Sigmoid colon (tissue), 7 donors: ENCODE results near the gene SLC34A3. TPM values are rescaled to one million over a fixed set of nuclear protein-coding genes. Genes with fewer than 3 reads are reported as not detected.

ENCODE experiments used
- DNase-seq: peaks from one replicate; pipeline ENCODE4 v3.0.0-alpha.2; 2019
- H3K27ac ChIP-seq, 4 donors: fragments of 200-600 bp; sonication (generic); one replicate each; pipeline ENCODE4 v1.5.1; 2016 to 2019; ENCODE audit warnings: mild to moderate bottlenecking in 1 of 4
- H3K27me3 ChIP-seq, 3 donors: fragments of 200-600 bp; sonication (generic); one replicate each; pipeline ENCODE4 v1.5.1; 2019; ENCODE audit warnings: mild to moderate bottlenecking in 1 of 3
- H3K36me3 ChIP-seq, 4 donors: fragments of 200-600 bp; sonication (generic); one replicate each; pipeline ENCODE4 v1.5.1; 2016 to 2019
- H3K4me1 ChIP-seq, 4 donors: fragments of 200-600 bp; sonication (generic); one replicate each; pipeline ENCODE4 v1.5.1; 2017 to 2019
- H3K4me3 ChIP-seq, 4 donors: fragments of 200-600 bp; sonication (generic); one replicate each; pipeline ENCODE4 v1.5.1; 2017 to 2019; ENCODE audit warnings: mild to moderate bottlenecking in 2 of 4, moderate library complexity in 1 of 4
- H3K9me3 ChIP-seq, 4 donors: fragments of 200-600 bp in 3 of 4; sonication (generic) in 3 of 4; one replicate each; pipeline versions ENCODE4 v1.5.1 to v1.6.1; 2013 to 2019
- EP300 ChIP-seq, 4 donors: sonication (generic); formaldehyde crosslinking; IDR thresholded peaks; one replicate each; pipeline ENCODE4 v1.6.1; 2017; ENCODE audit warnings: antibody characterized with exemption in 4 of 4
- POLR2A ChIP-seq, 2 donors: fragments of 450-650 bp; IDR thresholded peaks; one replicate each; pipeline ENCODE4 v1.6.1; 2016; ENCODE audit warnings: antibody characterized with exemption in 2 of 2, mild to moderate bottlenecking in 2 of 2, moderate library complexity in 2 of 2
- POLR2AphosphoS5 ChIP-seq, 4 donors: sonication (generic); formaldehyde crosslinking; IDR thresholded peaks; one replicate each; pipeline ENCODE4 v1.6.1; 2017; ENCODE audit warnings: antibody characterized with exemption in 4 of 4
- WGBS, 2 donors: extraction: QIAGEN DNeasy Blood & Tissue Kit; methylation state at CpG; one replicate each; pipeline ENCODE4 v1.1.7; 2013; 5-methylcytosine and 5-hydroxymethylcytosine counted together
- intact Hi-C: fragments of 100-400 bp; cut with DNase I; formaldehyde crosslinking; loops from one replicate; pipeline ENCODE4 v1.15.1; 2023
- polyA plus RNA-seq, 3 donors: library from polyadenylated mRNA; stranded (reverse); fragments of 200-250 nt; gene quantifications; one replicate each; pipeline ENCODE4 v1.2.3, GENCODE V29; 2013
- total RNA-seq, 4 donors: library from RNA; depleted of rRNA; stranded (reverse); fragments of >200 nt; gene quantifications; one replicate each; pipeline ENCODE4 v1.1.0, GENCODE V29; 2016
- TF ChIP-seq, protein P1 (sequence below), 4 experiments: fragments of 450-650 bp in 3 of 4; fragments of 200-600 bp in 1 of 4; IDR thresholded peaks; one replicate each; pipeline ENCODE4 v1.5.1; 2016 to 2019; ENCODE audit warnings: antibody characterized with exemption in 4 of 4, mild to moderate bottlenecking in 3 of 4, moderate library complexity in 2 of 4
- donor health status: healthy with polysubstance abuse.
- donor health status: Bipolar disorder and iron deficiency.
- donor health status: healthy.

Gene SLC34A3
- total and polyA plus RNA-seq, 7 donors = not detected

DNA sequence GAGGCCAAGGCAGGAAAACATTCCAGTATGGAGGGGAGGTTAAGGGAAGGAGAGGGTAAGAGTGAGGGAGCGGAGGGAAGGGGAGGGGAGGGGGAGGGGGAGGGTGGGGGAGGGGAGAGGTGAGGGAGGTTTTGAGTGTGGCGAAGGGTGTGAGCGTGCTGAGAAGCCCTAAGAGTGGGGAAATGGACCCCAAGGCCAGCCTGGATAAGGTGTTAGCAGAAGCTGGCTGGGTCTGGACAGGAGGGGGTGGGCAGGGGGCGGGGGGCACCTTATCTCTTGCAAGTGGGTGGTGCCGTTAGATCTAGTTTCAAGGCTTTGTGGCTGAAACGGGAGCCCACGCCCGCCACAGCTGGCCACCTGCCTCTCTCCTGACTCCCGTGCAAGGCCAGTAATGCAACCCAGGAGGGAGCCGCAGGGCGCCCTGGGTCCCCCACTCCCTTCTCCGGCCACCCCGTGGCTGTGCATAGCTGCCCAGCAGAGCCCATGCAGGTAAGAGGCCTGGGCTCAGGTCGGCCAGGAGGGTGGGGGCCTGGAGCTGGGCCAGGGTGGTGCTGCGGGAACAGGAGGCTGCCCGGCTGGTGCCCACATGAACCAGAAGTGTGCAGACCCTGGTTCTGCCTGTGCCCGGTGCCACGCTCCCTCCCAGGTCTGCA lies 2.7 kb upstream of the SLC34A3 start:
- H3K27ac ChIP-seq = no peak overlapping the region
- TF ChIP-seq POLR2AphosphoS5 (IDR thresholded peaks at IDR 0.05) (no peak), POLR2A (IDR thresholded peaks at IDR 0.05) (no peak), EP300 (IDR thresholded peaks at IDR 0.05) (no peak)
- TF ChIP-seq, protein P1, sequence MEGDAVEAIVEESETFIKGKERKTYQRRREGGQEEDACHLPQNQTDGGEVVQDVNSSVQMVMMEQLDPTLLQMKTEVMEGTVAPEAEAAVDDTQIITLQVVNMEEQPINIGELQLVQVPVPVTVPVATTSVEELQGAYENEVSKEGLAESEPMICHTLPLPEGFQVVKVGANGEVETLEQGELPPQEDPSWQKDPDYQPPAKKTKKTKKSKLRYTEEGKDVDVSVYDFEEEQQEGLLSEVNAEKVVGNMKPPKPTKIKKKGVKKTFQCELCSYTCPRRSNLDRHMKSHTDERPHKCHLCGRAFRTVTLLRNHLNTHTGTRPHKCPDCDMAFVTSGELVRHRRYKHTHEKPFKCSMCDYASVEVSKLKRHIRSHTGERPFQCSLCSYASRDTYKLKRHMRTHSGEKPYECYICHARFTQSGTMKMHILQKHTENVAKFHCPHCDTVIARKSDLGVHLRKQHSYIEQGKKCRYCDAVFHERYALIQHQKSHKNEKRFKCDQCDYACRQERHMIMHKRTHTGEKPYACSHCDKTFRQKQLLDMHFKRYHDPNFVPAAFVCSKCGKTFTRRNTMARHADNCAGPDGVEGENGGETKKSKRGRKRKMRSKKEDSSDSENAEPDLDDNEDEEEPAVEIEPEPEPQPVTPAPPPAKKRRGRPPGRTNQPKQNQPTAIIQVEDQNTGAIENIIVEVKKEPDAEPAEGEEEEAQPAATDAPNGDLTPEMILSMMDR (IDR thresholded peaks at IDR 0.05) = no peak
- peaks cover 0 to 14% (median 7%) of the 10 kb centered on the region in 4 donors for H3K4me1 ChIP-seq
- no peak overlapping the region for H3K4me3 ChIP-seq
- intact Hi-C loops = no loop called here
- peaks cover 31 to 51% (median 50%) of the 10 kb centered on the region in 3 donors for H3K27me3 ChIP-seq
- WGBS, 2 donors = 16 to 43% methylated on average over 18 of the region's 18 CpGs
- H3K36me3 ChIP-seq = no peaks in the 10 kb centered on the region
- H3K9me3 ChIP-seq = no peaks in the 10 kb centered on the region
- no peak for DNase-seq

GRCh38 chr9:137228506-137228967 lies 2.2 kb upstream of the SLC34A3 start:
- Histone ChIP-seq H3K4me3 (no peak overlapping the region), H3K4me1 (peaks cover 0 to 13% (median 6%) of the 10 kb centered on the region in 4 donors), H3K27ac (no peak overlapping the region), H3K27me3 (peaks cover 31 to 57% (median 54%) of the 10 kb centered on the region in 3 donors), H3K9me3 (no peaks in the 10 kb centered on the region), H3K36me3 (no peaks in the 10 kb centered on the region)
- DNase-seq = no peak
- no peak for TF ChIP-seq EP300 (IDR thresholded peaks at IDR 0.05)
- TF ChIP-seq POLR2A (IDR thresholded peaks at IDR 0.05) = no peak
- TF ChIP-seq, protein P1 (IDR thresholded peaks at IDR 0.05) = no peak
- WGBS, 2 donors = 23 to 60% methylated on average over 29 of the region's 29 CpGs
- intact Hi-C loops = no loop called here

DNA sequence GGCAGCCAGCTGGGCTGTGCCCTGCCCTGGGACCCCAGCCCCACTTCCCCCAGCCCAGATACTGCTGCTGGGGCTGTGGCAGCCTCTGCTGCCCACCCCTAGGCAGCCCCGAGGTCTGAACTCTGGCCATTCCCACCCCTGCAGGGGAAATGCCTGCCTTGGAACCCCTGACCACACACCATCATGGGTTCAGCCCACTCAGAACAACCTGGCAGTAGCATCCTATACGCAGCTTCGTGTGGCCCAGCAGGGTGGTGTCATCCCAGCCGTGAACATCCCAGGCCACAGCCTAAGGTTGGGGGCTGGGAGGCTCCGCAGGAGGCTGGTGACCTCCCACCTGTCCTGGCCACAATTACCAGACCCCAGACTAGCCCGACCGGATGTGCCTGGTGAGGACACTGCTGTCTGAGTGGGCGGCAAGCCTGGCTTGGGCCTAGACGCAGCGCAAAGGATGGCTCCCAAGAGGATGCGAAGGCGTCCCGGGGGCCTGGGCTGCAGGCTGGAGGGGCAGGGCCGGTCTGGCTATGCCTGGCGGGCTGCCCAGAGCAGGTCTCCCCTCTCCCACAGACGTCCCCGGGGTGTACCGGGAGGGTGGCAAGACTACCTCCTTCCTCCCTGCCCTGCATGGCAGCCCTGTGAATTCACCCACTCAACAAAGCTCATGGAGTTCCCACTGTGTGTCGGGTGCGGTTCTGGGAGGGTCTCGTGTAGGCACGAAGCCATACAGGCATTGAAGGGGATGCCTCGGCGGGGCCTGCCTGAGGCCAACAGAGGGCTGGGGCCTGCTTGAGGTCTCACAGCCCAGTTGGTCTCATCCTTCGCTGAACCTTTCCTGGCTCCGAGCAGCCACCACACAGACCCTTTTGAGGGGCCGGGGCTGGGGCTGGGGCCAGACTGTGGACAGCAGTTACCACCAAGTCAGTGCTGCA lies 1.5 kb upstream of the SLC34A3 start:
- no peak overlapping the region for H3K27ac ChIP-seq
- DNase-seq = no peak
- intact Hi-C loops = no loop called here
- H3K27me3 ChIP-seq = peaks cover 35 to 64% (median 61%) of the 10 kb centered on the region in 3 donors
- TF ChIP-seq EP300 (IDR thresholded peaks at IDR 0.05) = no peak
- TF ChIP-seq POLR2A (IDR thresholded peaks at IDR 0.05) = no peak
- no peak for TF ChIP-seq POLR2AphosphoS5 (IDR thresholded peaks at IDR 0.05)
- TF ChIP-seq, protein P1 (IDR thresholded peaks at IDR 0.05) = no peak
- 55 to 73% methylated on average over 27 of the region's 27 CpGs for WGBS, 2 donors
- no peak overlapping the region for H3K4me3 ChIP-seq
- H3K36me3 ChIP-seq = no peaks in the 10 kb centered on the region
- no peaks in the 10 kb centered on the region for H3K9me3 ChIP-seq
- peaks cover 0 to 6% (median under 1%) of the 10 kb centered on the region in 4 donors for H3K4me1 ChIP-seq

DNA sequence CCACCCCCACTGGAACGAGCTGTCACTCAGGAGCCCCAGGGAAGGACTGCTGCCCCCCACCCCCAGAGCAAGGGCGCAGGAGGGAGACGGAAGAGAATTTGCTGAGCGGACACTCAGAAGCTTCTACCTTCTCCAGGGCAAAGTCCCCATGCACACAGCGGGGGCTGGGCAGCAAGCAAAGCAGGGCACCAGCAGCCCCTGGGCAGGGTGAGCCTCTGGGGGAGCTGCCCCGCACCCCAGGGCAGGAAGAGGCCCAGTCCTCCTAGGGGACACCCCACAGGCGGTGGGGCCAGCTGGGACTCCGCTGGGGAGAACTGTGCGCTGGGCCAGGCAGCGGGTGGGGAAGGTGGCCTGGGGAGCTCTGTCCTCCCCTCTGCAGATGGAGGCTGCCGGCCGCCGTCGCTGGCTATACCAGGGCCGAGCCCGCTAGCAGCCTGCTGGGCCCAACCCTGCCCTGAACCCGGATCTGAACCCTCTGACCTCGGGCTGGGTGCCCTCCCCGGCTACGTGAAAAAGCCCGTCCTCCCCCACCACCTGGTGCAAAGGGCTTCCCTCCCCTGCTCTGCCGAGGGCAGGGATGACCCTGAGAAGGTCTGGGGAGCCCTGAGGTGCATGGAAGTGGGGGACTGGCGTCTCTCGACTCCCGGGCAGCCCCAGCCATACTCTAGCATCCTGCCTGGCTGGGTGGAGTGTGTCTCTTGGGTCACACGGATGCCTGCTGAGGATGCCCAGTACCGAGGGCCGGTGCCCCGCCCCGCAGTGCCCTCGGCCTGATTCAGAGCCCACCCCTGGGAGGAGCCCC lies 597 bp upstream of the SLC34A3 start:
- no peaks in the 10 kb centered on the region for H3K36me3 ChIP-seq
- H3K9me3 ChIP-seq = no peaks in the 10 kb centered on the region
- TF ChIP-seq, protein P1 (IDR thresholded peaks at IDR 0.05) = no peak
- no peak for TF ChIP-seq POLR2A (IDR thresholded peaks at IDR 0.05)
- no peak for TF ChIP-seq POLR2AphosphoS5 (IDR thresholded peaks at IDR 0.05)
- TF ChIP-seq EP300 (IDR thresholded peaks at IDR 0.05) = no peak
- H3K27ac ChIP-seq = no peak overlapping the region
- no peak overlapping the region for H3K4me3 ChIP-seq
- H3K27me3 ChIP-seq = peaks cover 35 to 71% (median 66%) of the 10 kb centered on the region in 3 donors
- intact Hi-C loops = no loop called here
- H3K4me1 ChIP-seq = peaks cover 0 to 5% (median 0%) of the 10 kb centered on the region in 4 donors
- WGBS, 2 donors = 14 to 51% methylated on average over 31 of the region's 31 CpGs
- DNase-seq = no peak
